Nephron (organoid): ENCODE measurements around the gene RYR1.

Experiments
- H3K27ac Mint-ChIP-seq, 3 experiments: 2 replicates each; pipeline ENCODE4 v1.8.0; 2020; ENCODE audit warnings: mixed read lengths in 3 of 3, mild to moderate bottlenecking in 2 of 3, moderate library complexity in 1 of 3
- H3K27me3 Mint-ChIP-seq: 2 replicates; pipeline ENCODE4 v1.8.0; 2021; ENCODE audit warnings: low read depth, mild to moderate bottlenecking, moderate library complexity, mixed read lengths
- H3K36me3 Mint-ChIP-seq: 2 replicates; pipeline ENCODE4 v1.8.0; 2020; ENCODE audit warnings: low read depth, mixed read lengths
- H3K4me1 Mint-ChIP-seq: 2 replicates; pipeline ENCODE4 v1.8.0; 2020; ENCODE audit warnings: mixed read lengths
- H3K4me3 Mint-ChIP-seq, 3 experiments: 2 replicates each; pipeline ENCODE4 v1.8.0; 2020; ENCODE audit warnings: mild to moderate bottlenecking in 3 of 3, mixed read lengths in 3 of 3, moderate library complexity in 2 of 3
- H3K9me3 Mint-ChIP-seq: 2 replicates; pipeline ENCODE4 v1.8.0; 2020; ENCODE audit warnings: mixed read lengths
- TF ChIP-seq, protein P1 (sequence below), 3 experiments: fragments of 200-600 bp; sonication (generic); IDR thresholded peaks; one replicate each; pipeline ENCODE4 v1.5.0; 2021; ENCODE audit warnings: antibody characterized with exemption in 3 of 3; ENCODE audit not compliant: unreplicated experiment in 3 of 3

Gene RYR1

DNA sequence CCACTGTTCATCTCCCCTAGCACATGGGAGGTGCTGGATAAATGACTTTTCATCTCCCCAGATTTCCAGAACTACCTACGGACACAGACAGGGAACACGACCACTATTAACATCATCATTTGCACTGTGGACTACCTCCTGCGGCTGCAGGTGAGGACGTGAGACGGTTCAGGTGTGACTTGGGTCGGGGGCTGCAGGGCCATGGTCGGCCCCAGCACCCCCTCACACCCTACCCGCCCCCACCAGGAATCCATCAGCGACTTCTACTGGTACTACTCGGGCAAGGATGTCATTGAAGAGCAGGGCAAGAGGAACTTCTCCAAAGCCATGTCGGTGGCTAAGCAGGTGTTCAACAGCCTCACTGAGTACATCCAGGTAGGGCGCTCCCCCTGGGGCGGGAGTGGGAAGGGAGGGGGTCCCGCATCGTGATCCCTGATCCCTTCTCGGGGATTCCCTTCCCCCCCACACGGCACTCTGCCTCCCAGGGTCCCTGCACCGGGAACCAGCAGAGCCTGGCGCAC is 109.9 kb downstream of the RYR1 start:
- H3K4me1 Mint-ChIP-seq = no peaks in the 10 kb centered on the region
- no peaks in the 10 kb centered on the region for H3K9me3 Mint-ChIP-seq
- H3K27me3 Mint-ChIP-seq = no peaks in the 10 kb centered on the region
- TF ChIP-seq, protein P1, sequence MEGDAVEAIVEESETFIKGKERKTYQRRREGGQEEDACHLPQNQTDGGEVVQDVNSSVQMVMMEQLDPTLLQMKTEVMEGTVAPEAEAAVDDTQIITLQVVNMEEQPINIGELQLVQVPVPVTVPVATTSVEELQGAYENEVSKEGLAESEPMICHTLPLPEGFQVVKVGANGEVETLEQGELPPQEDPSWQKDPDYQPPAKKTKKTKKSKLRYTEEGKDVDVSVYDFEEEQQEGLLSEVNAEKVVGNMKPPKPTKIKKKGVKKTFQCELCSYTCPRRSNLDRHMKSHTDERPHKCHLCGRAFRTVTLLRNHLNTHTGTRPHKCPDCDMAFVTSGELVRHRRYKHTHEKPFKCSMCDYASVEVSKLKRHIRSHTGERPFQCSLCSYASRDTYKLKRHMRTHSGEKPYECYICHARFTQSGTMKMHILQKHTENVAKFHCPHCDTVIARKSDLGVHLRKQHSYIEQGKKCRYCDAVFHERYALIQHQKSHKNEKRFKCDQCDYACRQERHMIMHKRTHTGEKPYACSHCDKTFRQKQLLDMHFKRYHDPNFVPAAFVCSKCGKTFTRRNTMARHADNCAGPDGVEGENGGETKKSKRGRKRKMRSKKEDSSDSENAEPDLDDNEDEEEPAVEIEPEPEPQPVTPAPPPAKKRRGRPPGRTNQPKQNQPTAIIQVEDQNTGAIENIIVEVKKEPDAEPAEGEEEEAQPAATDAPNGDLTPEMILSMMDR (IDR thresholded peaks at IDR 0.05; ENCODE audit: unreplicated experiment in 3 of 3) = no peak
- H3K27ac Mint-ChIP-seq = no peak overlapping the region
- H3K4me3 Mint-ChIP-seq = no peak overlapping the region
- peaks cover 9% of the 10 kb centered on the region for H3K36me3 Mint-ChIP-seq

DNA sequence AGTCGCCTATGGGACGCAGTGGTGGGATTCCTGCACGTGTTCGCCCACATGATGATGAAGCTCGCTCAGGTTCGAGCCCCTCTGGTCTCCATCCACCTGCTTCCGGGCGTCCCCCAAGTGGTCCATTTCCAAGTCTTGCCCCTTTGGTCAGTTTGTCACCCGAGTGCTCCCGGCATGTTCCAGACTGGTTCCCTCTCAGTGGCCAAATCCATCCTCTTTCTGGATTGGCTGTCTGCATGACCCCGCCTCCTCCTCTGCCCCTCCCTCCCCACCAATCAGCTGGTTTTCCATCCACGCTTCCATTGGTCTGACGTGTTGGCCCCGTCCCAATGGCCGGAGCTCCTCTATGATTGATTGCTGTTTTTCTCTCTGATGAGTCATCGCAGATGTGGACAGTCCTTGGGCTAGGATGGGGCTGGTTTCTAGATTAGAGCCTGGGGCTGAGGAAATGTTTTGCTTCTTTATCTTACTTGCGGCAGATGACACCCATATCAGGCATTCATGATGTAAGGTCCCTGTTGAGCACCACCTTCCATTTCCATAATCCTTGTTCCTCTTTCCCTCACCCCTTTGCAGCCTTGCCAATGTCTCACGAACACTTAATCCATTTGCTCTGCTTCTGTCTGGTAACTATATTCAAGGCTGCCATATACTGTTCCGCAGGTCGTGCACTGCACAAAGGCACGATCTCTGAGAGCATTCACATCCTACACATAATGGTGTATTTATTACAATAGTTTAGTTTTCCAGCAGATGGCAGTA is 110.5 kb downstream of the RYR1 start:
- Mint-ChIP-seq H3K27me3 (no peaks in the 10 kb centered on the region), H3K4me1 (no peaks in the 10 kb centered on the region), H3K9me3 (no peaks in the 10 kb centered on the region), H3K27ac (peak overlapping the region in 1 of 3 experiments; percentile 4), H3K4me3 (no peak overlapping the region), H3K36me3 (peaks cover 4% of the 10 kb centered on the region)
- TF ChIP-seq, protein P1 (IDR thresholded peaks at IDR 0.05; ENCODE audit: unreplicated experiment in 3 of 3) = peak in 1 of 3 experiments; percentile 55

DNA sequence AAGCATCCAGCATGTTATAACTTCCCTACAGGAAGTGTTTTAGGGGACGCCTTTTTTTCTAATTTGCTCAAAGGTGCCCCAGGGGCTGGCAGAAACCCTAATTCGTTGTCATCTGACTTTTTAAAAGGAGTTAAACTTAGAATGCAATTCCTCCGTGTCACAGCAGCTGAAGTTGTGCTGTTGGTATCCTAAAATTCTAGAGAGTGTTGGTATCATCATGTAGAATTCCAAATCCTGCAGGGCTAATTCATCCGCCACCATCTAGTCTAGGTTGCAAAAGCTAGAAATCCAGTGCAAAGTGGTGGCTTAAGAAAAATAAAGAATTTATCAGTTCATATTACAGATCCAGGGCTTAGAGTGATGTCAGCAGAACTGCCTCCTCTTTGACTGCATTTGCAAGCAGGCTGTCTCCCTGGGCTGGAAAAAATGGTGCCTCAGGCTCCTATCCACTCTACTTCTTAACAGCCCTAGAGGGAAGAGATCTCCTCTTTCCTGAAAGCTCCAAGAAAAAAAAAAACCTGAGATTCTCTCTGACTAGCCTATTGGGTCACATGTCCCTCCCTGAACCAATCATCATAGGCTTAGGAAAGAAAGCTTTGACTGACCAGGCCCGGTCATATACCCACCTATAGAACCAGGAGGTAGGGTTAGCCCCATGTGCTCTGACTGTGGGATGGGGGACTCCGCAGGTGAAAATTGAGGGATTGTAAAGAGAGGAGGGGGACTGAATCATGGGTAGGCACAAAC is 111.3 kb downstream of the RYR1 start:
- TF ChIP-seq, protein P1 (IDR thresholded peaks at IDR 0.05; ENCODE audit: unreplicated experiment in 3 of 3) = peak; percentile 16 to 53 (median 48)

DNA sequence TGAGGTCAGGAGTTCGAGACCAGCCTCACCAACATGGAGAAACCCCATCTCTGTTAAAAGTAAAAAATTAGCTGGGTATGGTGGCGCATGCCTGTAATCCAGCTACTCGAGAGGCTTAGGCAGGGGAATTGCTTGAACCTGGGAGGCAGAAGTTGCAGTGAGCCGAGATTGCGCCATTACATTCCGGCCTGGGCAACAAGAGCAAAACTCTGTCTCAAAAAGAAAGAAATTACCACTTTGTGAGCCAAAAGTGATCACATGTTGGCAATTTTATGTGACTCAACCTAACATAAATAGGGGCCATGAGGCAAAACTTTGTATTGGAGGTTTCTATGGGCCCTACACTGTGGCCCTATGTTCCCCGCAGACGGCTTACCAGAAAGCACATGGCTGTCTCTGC is 112.1 kb downstream of the RYR1 start:
- Mint-ChIP-seq H3K9me3 (no peaks in the 10 kb centered on the region), H3K4me1 (no peaks in the 10 kb centered on the region), H3K27me3 (no peaks in the 10 kb centered on the region), H3K36me3 (peaks cover 4% of the 10 kb centered on the region), H3K4me3 (no peak overlapping the region), H3K27ac (no peak overlapping the region)
- TF ChIP-seq, protein P1 (IDR thresholded peaks at IDR 0.05; ENCODE audit: unreplicated experiment in 3 of 3) = no peak

More for the DNA sequence above, 111.3 kb downstream of the RYR1 start:
- H3K27me3 Mint-ChIP-seq = no peaks in the 10 kb centered on the region
- H3K9me3 Mint-ChIP-seq = no peaks in the 10 kb centered on the region
- no peaks in the 10 kb centered on the region for H3K4me1 Mint-ChIP-seq
- H3K27ac Mint-ChIP-seq = peak overlapping the region in 1 of 3 experiments; percentile 4
- H3K36me3 Mint-ChIP-seq = peaks cover 4% of the 10 kb centered on the region
- H3K4me3 Mint-ChIP-seq = no peak overlapping the region

DNA sequence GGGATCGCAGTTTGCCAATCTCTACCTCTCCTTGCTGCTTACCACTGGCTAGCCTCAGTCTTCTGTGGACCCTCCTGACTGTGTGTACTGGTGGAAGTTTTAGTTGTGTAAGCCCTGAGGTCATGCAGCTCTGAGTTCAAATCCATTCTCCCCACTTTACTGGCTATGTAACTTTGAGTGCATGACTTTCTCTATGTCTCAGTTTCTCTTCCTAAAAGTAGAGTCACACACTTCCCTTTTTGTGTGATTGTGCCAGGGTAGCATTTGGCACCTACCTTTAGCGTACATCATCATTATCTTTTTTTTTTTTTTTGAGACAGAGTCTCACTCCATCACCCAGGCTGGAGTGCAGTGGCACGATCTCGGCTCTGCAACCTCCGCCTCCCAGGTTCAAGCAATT is 113.9 kb downstream of the RYR1 start:
- Mint-ChIP-seq H3K36me3 (peaks cover 4% of the 10 kb centered on the region), H3K4me1 (no peaks in the 10 kb centered on the region), H3K9me3 (no peaks in the 10 kb centered on the region), H3K4me3 (no peak overlapping the region), H3K27ac (no peak overlapping the region), H3K27me3 (no peaks in the 10 kb centered on the region)
- TF ChIP-seq, protein P1 (IDR thresholded peaks at IDR 0.05; ENCODE audit: unreplicated experiment in 3 of 3) = no peak
